Fibroblast of lung (primary cell): ENCODE data around the gene TCL1B. TPM values are rescaled to one million over a fixed set of nuclear protein-coding genes. Genes with fewer than 3 reads are reported as not detected.
A peak's percentile ranks its signal among the peaks of the same experiment; 100 is the strongest.

Source experiments
- DNase-seq, 2 donors: peaks; one replicate each; pipeline versions ENCODE4 v3.0.0 to v3.0.0-alpha.2; 2010; ENCODE audit warnings: low read depth in 2 of 2
- H2AFZ ChIP-seq: 2 replicates; pipeline ENCODE4 v1.5.1; 2012; ENCODE audit warnings: low read length, control low read depth, inconsistent platforms
- H3K27ac ChIP-seq: 2 replicates; pipeline ENCODE4 v1.5.1; 2011; ENCODE audit warnings: low read length, control low read depth; ENCODE audit not compliant: insufficient read depth
- H3K27me3 ChIP-seq: 2 replicates; pipeline ENCODE4 v1.5.1; 2011; ENCODE audit warnings: mild to moderate bottlenecking, low read length; ENCODE audit not compliant: control insufficient read depth, insufficient read depth
- H3K36me3 ChIP-seq: 2 replicates; pipeline ENCODE4 v1.5.1; 2011; ENCODE audit warnings: low read length; ENCODE audit not compliant: control insufficient read depth, insufficient read depth
- H3K4me1 ChIP-seq: 2 replicates; pipeline ENCODE4 v1.5.1; 2011; ENCODE audit warnings: low read length; ENCODE audit not compliant: control insufficient read depth, insufficient read depth; ENCODE audit errors: extremely low read depth
- H3K4me2 ChIP-seq: 2 replicates; pipeline ENCODE4 v1.5.1; 2011; ENCODE audit warnings: low read length, control low read depth; ENCODE audit not compliant: insufficient read depth; ENCODE audit errors: extremely low read depth
- H3K4me3 ChIP-seq, 4 experiments: fragments of 200-600 bp in 1 of 4; sonication (generic) in 1 of 4; replicated peaks in 1 of 4; 2 replicates each; pipeline ENCODE4 v1.5.1; 2011 to 2016; ENCODE audit warnings: low read length in 4 of 4, low read depth in 3 of 4, mild to moderate bottlenecking in 3 of 4, control low read depth in 2 of 4, inconsistent platforms in 1 of 4, mixed read lengths in 1 of 4; ENCODE audit not compliant: insufficient read depth in 1 of 4; ENCODE audit errors: control extremely low read depth in 1 of 4
- H3K79me2 ChIP-seq: 2 replicates; pipeline ENCODE4 v1.5.1; 2012; ENCODE audit warnings: mild to moderate bottlenecking, low read length, inconsistent platforms; ENCODE audit not compliant: control insufficient read depth, insufficient read depth
- H3K9ac ChIP-seq: 2 replicates; pipeline ENCODE4 v1.5.1; 2011; ENCODE audit warnings: mild to moderate bottlenecking, low read length, control low read depth; ENCODE audit not compliant: insufficient read depth
- H3K9me3 ChIP-seq: 2 replicates; pipeline ENCODE4 v1.5.1; 2012; ENCODE audit warnings: low read depth, low read length; ENCODE audit not compliant: control insufficient read depth, insufficient read depth
- H4K20me1 ChIP-seq: 2 replicates; pipeline ENCODE4 v1.5.1; 2011; ENCODE audit warnings: low read length; ENCODE audit not compliant: control insufficient read depth, insufficient read depth; ENCODE audit errors: extremely low read depth
- CTCF ChIP-seq, 2 donors: IDR thresholded peaks in 1 of 2; conservative IDR thresholded peaks in 1 of 2; 1 replicate in 1 of 2; 2 replicates in 1 of 2; pipeline ENCODE4 v1.5.1; 2011 to 2012; ENCODE audit warnings: low read length in 2 of 2, control low read depth in 1 of 2, inconsistent platforms in 1 of 2, low read depth in 1 of 2, mild to moderate bottlenecking in 1 of 2
- EZH2 ChIP-seq: IDR thresholded peaks from 2 replicates; pipeline ENCODE4 v1.5.1; 2012; ENCODE audit warnings: low read length, control low read depth, mild to moderate bottlenecking; ENCODE audit errors: missing control alignments
- polyA plus RNA-seq, 2 donors: library from polyadenylated mRNA; depleted of rRNA in 1 of 2; stranded (reverse) in 1 of 2; unstranded in 1 of 2; fragments of >200 nt; gene quantifications; 2 replicates each; pipeline ENCODE4 v1.2.1, GENCODE V29; 2011 to 2012; ENCODE audit warnings: missing spikeins in 1 of 2
- total RNA-seq: library from RNA; depleted of rRNA; stranded (reverse); fragments of >200 nt; gene quantifications from 2 replicates; pipeline ENCODE4 v1.2.1, GENCODE V29; 2014

Gene TCL1B
- total and polyA plus RNA-seq, 2 donors (not counting 1 experiment from before 2014, with no cell fraction given), result not detected

GRCh38 chr14:95700221-95700976 is 14.2 kb downstream of the TCL1B start:
- no peak overlapping the region for H3K4me3 ChIP-seq
- no peak overlapping the region for H3K27ac ChIP-seq
- no peaks in the 10 kb centered on the region for H3K36me3 ChIP-seq
- H3K27me3 ChIP-seq, result no peaks in the 10 kb centered on the region
- no peak overlapping the region for H3K9ac ChIP-seq
- no peak overlapping the region for H2AFZ ChIP-seq
- no peak for TF ChIP-seq EZH2
- TF ChIP-seq CTCF (conservative IDR thresholded peaks at IDR 0.05 in 1 of 2, IDR thresholded peaks at IDR 0.05 in 1 of 2; ENCODE audit: low read depth in 1 of 2, low read length in 2 of 2), result no peak
- H3K79me2 ChIP-seq, result no peaks in the 10 kb centered on the region
- H3K9me3 ChIP-seq, result no peaks in the 10 kb centered on the region
- no peaks in the 10 kb centered on the region for H3K4me1 ChIP-seq
- H4K20me1 ChIP-seq, result no peaks in the 10 kb centered on the region
- no peak for DNase-seq
- no peak overlapping the region for H3K4me2 ChIP-seq

GRCh38 chr14:95701846-95702221 is 15.6 kb downstream of the TCL1B start:
- no peak overlapping the region for H3K4me2 ChIP-seq

GRCh38 chr14:95703341-95703740 is 17.1 kb downstream of the TCL1B start:
- DNase-seq, result no peak
- Histone ChIP-seq H3K4me1 (no peaks in the 10 kb centered on the region), H3K4me2 (no peak overlapping the region), H3K27me3 (no peaks in the 10 kb centered on the region), H3K27ac (no peak overlapping the region), H2AFZ (no peak overlapping the region), H4K20me1 (no peaks in the 10 kb centered on the region), H3K9ac (no peak overlapping the region), H3K36me3 (no peaks in the 10 kb centered on the region), H3K4me3 (no peak overlapping the region), H3K79me2 (no peaks in the 10 kb centered on the region), H3K9me3 (no peaks in the 10 kb centered on the region)
- no peak for TF ChIP-seq CTCF (conservative IDR thresholded peaks at IDR 0.05 in 1 of 2, IDR thresholded peaks at IDR 0.05 in 1 of 2; ENCODE audit: low read depth in 1 of 2, low read length in 2 of 2)
- no peak for TF ChIP-seq EZH2

More at GRCh38 chr14:95701846-95702221, 15.6 kb downstream of the TCL1B start:
- no peak overlapping the region for H2AFZ ChIP-seq
- no peaks in the 10 kb centered on the region for H4K20me1 ChIP-seq
- no peaks in the 10 kb centered on the region for H3K4me1 ChIP-seq
- H3K27me3 ChIP-seq, result no peaks in the 10 kb centered on the region
- no peak overlapping the region for H3K4me3 ChIP-seq
- no peaks in the 10 kb centered on the region for H3K9me3 ChIP-seq
- H3K9ac ChIP-seq, result no peak overlapping the region
- H3K36me3 ChIP-seq, result no peaks in the 10 kb centered on the region
- DNase-seq, result peak in 1 of 2 donors; percentile 6
- no peak for TF ChIP-seq EZH2
- no peak for TF ChIP-seq CTCF (conservative IDR thresholded peaks at IDR 0.05 in 1 of 2, IDR thresholded peaks at IDR 0.05 in 1 of 2; ENCODE audit: low read depth in 1 of 2, low read length in 2 of 2)
- no peaks in the 10 kb centered on the region for H3K79me2 ChIP-seq
- no peak overlapping the region for H3K27ac ChIP-seq
